LoVo (cell line): ENCODE data around the gene MYCBP2.

Experiments used
- DNase-seq: peaks from one replicate; pipeline ENCODE4 v3.0.0-alpha.2; 2016; ENCODE audit warnings: low spot score

MYCBP2 gene

DNA sequence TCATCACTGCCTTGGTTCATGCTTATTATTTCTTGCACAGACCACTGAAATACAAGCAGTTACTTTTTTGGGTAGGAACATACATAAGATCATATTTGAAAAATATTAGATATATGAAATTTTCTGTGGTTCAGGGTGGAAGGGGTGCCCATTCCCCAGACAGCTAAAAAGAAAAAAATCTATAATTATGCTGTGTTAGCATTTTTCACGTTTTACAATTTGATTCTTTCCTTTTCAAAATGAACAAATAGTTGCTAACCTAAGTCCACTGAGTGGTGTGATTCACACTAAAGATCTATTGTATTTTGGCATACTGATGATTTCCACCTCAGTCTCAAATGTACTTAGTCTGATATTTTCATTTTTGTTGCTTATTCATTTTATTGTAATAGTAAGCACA, 233.2 kb downstream of the MYCBP2 start:
- no peak for DNase-seq

DNA sequence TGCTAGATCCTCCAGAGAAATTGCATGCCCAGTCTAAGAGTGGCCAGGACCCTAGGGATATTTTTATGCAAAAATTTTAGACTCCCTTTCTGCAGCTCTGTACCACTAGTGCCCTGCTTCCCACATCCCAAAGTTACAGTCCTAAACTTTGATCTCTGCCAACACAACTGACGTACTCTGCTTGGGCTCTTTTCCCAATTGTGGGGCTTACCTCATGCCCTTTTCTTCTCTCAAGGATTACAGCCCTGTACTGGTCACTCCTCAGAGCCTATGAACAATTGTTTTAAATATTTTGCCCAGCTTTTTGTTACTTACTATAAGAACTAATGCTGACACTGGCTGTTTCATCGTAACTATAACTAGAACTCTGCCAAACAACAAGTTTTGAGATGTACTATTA, 242.1 kb downstream of the MYCBP2 start:
- DNase-seq, result no peak

DNA sequence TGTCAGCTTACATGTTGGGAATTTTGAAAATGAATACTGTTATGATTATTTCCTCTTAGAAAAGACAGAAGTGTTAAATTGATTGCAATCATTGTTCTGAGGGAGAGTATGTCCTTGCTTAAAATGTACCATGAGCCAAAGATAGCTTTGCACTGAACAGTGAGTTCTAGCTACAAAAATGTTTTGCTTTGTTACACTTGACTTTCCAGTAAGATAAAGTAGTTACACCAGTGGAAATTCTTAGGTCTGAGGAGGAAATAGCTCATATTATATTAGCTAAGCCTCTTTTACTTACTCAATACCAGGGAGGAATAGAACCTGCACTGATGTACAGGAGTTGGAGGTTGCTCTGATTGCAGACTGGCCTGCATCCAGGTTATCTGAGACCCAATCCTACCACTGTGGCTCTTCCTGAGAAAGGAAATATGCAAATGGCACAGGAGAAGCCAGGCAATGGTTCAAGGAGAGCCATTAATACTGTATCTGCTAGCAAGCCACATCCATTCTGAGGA, 246.9 kb downstream of the MYCBP2 start:
- no peak for DNase-seq

DNA sequence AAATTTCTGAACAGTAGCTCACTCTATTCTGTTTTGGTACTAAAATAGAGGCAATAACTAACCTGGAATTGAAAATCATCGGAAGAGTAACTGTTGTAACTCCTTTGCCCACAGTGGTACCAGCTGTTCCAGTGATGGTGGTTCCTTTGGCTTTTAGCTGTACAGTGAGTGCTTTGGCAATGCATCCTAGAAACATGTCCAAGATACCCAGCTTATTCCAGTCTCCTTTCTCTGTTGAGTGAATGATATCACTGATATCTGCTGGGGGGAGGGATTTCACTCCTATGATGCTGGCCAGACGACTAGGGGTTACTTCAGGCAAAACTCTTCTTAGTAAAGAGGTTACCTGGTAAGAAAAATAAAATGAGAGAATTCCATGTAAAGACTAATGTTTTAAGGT, 259.4 kb downstream of the MYCBP2 start:
- no peak for DNase-seq

DNA sequence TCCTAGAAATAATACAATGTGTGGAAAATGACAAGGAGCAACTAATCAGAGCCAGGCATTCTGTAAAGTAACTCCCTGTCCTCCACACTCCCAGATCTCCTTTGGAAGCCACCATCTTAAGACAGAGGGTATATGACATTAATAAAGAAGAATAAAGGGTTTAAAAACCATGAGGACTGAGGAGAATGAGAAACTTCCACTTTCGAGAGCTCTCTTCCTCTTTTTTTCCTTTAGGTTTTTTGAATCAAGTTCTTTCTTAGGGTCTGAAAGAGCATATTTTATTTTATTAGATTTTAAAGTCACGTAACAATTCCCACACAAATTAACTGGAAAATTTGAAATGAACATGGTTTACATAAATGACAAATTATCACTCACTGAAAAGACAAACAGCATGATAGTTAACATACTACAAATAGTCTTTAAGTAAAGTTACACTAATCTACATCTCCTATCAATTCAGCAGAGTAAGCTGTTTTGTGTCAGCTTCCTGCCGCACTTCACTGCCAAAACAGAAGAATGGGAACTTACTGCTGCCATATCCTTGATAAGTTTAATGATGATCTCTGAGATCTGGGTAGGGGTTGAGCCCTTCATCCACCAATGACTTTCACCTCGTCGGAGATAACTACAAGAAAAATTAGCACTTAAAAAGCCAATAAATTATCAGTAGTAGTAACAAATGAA, 261.3 kb downstream of the MYCBP2 start:
- no peak for DNase-seq

DNA sequence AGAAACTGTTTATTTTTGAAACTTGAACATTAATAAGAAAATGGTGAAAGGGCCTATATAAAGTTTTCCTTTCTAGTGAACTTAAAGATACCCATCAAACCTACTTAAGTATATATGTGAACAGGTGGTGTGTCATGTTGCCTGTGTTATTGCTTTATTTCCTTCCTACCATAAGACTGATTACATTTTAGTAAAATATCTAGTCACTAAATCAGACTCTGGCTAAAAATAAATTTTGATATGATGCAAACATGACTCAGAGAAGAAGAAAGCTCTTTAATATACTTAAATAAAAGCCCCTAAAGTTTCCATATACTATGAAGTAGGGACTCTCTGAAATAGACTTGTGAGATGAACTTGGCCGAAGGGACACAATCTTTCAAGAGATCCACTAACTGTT, 264.8 kb downstream of the MYCBP2 start:
- no peak for DNase-seq

DNA sequence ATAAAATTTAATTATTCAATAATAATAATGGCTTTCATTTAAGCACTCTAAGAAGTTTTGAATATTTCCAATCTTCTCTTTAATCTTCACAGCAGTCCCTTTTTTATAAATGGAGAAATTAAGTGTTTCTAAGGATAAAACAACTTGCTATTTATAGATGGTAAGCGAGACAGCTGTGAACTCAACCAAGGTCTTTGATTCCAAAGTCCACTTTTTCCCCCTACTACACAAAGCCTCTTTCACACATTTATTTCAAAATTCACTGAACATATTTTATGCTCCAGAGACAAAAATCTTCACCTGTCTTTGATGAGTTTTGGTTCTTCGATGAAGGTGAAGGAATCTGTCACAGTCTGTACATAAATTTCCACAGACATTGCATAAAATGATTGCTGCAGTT, 265.5 kb downstream of the MYCBP2 start:
- DNase-seq, result no peak

DNA sequence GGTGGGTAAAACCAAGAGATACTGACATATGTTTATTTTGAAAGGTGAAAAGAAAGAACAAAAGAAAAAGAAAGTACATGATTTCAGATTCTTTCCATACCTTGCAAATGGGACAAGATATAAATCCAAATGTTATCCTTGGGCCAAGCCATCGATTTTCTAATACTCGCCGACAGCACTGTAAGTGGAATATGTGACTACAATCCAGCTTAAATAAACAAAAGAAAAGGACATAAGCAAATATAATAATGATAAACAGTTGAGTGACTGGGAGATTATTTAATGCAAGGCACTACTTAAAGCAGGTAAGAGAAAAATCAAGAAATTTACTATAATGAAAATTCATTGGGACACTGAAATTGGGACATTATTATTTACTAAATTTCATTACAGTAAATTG, 270.0 kb downstream of the MYCBP2 start:
- DNase-seq, result no peak

DNA sequence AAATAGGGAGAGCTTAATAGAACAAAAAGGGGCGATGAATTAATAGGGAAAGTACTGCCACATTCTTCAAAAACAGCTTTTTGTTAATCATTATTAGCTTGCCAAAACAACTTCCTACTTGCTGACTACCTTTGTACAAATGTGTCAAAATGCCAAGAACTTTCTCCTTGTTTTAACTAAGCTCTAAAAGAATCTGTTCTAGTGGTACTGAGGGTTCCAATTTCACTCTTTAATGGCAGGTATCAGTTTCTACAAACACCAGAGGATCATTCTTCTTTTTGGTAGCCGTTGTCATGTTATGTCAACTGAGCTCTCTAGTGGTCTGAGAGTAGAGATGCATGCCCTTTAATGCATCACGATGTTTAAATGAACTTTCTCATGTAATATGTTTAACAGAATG, 270.5 kb downstream of the MYCBP2 start:
- DNase-seq, result no peak

DNA sequence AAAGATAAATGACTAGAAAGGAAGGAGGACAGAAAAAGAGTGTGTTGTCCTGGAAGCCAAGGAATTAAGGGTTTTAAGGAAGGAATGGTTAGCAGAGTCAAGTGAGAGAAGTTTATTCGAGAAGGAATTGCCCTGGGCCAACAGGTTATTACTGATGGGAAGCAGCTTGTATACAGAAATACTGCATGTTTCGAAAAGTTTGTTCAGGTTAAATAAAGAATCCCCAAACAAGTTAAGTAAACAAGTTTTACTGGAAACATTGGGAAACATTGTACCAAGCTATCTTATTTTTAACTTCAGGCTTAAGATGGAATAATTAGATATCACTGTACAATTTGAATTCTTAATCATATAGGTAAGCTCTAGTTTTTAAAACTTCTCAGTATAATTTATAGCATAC, 271.7 kb downstream of the MYCBP2 start:
- DNase-seq, result no peak

DNA sequence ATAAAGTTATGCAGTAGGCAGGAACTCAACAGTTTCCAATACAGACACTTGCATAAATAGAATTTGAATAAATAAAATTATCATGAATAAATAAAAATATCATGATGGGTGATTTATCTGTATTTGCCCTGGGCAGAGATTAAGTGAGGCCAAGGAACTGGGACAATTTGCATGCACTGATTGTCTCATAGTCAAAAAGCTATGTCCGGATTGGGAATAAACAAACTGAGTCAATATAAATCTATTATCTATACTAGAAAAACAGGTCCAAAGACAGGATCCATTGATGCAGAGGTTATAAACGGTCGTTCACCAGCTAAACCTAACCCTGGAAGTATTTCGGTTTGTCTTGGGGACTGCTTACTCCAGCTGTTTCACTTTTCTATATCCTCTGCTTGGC, 273.7 kb downstream of the MYCBP2 start:
- no peak for DNase-seq

DNA sequence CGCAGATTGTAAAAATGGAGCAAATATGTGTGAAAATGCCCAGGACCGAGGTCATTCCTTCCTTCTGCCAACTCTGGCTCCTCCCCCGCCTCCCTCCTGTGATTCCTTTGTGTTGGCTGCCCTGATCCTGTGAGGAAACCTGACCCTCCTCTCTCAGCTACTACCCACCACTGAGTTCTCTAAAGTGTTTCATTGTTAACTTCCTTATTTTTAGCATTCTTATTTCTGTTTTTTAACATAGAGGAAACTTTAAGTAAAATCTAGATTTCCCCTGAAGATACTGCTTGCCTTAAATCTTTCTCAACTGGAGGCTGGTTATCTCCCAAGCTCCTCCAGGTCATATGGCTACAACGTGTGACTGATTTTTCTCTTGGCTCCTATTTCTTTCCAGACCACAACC, 278.2 kb downstream of the MYCBP2 start:
- no peak for DNase-seq

DNA sequence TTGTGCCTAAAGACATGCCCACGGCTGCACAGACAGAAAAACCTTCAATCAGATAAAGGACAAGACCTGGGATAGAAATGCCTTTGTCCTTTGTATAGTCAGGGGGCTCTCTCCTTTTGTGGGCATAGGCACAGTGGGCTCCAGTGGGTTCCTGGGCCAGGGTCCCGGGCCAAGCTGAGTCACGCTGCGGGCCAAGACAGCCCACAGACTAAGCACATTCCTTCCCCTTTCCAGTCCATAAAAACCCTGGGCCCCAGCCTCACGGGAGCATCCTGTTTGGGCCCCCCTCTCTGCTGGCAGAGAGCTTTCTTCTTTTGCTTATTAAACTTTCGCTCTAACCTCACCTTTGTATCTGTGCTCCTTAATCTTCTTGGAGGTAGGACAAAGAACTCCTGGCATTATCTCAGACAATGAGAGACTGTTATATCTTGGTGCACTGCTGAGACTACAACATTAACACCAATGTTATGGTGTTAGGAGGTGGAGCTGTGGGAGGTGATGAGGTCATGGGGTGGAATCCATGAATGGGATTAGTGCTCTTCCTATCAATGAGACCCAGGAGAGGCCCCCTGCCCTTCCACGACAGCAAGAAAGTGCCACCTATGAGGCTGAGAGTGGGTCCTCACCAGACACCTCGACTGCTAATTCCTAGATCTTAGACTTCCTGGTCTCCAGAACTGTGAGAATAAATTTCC, 279.1 kb downstream of the MYCBP2 start:
- DNase-seq, result no peak

DNA sequence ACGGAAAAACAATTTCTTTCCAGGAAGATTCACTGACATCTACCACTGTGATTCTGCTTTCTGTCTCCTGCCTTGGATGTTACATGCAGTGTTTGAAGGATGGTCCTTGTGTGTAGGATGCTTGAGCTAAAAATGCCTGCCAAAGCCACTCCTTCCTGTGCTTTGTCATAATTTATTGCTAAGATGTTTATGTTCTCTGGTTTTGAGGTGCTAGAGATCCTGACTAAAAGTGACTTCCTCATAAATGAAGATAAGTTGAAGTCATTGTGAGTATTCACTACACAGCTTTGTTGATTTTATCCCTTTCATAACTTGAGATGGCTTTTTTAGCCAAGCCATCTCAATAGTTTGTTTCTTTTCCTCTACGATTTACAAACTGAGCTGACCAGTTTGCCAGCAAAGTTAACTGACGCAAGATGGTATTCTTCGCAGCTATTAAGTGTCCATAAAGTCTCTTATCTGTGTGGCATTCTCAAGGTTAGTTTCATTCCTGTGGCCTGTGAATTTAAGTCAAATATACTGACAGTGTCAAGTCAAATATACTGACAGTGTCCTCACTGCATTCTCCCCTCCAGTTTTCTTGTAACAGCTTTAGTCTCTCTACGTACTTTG, 284.2 kb downstream of the MYCBP2 start:
- DNase-seq, result no peak

DNA sequence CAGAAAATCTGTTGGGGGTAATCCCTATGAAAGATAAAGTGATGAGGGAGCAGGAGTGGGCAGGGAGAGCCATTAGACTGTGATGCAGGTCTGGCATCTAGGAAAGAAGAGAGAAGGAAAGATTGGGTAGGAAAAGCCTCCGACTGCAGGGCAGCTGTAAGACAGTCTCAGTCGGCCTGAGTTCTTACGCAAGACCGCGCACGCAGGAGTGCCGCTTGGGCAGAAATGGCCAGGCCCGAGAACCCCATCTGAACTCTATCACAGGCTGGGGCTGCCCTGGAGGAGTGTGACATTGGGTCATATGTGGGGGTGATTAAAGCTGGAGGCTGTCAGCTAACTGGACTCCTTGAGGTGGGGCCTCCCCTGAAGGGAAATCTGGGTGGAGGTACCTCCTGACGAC, 286.1 kb downstream of the MYCBP2 start:
- DNase-seq, result no peak

DNA sequence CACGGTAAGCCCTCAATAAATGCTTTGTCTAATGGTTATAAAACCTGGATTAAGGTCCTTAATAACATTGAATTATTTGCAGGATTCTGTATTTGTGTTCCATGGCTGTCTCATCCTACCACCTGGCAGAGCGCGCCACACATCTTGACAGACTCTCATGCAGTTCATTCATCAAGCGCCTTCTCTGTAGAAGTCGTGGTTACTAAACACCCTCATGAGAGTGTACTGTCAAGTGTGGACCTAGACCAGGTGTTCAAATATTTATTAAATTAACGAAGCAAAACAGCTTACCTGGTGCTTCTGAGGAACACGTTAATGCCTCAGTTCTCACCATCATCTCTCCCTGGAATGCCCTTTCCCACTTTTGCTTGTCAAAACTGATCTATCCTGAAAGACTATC, 286.8 kb downstream of the MYCBP2 start:
- no peak for DNase-seq

DNA sequence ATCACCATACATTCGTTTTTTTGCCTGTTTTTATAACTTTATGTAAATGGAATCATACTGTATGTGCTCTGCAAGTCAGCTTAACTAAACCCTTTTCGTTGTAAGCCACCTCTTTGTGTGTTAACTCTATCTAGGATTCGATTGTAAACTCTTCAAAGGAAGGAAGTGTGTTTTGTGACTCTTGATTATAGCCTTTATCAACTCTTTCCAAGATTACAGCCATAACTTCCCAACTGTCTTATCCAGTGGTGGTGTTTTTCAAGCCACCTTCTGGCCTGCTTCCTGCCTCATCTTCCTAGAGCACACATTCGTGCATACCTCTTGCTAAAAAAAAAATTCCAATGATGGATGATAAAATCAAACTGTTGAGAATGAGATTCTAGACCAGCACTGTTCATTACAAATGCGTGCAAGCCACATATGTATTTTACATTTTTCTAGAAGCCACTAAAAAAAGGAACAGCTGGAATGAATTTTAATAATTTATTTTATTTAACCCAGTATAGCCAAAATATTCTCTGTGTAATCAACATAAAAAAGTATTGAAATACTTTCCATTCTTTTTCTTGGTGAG, 287.9 kb downstream of the MYCBP2 start:
- DNase-seq, result no peak

DNA sequence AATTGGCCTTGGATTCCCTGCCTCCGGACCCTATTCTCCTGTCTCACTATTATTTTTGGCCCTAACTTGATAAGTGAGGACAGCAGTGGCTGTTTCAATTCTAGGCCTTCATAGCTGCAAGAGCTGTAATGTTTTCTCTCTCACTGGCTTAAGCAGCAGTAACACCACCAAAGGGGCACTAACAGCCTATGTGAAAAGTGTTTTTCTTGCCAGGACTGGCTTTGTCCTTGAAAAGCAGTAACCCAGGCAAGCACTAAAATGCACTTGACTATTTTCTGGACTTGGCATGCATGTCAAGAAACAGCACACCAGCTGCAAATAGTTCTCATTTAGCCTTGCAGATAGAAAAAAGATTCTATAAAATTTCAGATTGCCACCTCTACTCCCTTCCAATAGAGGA, 290.6 kb downstream of the MYCBP2 start:
- no peak for DNase-seq

DNA sequence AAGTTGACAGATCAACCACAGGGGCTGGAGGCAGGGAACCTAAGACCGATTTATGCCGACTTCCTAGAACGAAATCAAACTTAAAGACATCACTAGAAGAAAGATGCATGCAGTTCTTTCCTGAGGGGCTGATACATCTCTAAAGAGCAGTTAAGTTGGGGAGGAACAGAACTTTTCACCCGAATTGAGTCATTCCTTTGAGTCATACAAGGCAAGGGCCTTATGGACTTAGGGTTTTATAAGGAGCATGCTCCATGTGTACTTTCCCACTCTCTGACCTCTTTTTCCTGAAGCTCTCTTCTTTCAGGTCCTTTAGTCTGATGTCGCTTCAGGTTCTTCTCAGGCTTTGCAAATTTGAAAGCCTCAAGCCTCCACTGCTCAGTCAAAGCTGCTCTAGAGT, 292.0 kb downstream of the MYCBP2 start:
- DNase-seq, result no peak

DNA sequence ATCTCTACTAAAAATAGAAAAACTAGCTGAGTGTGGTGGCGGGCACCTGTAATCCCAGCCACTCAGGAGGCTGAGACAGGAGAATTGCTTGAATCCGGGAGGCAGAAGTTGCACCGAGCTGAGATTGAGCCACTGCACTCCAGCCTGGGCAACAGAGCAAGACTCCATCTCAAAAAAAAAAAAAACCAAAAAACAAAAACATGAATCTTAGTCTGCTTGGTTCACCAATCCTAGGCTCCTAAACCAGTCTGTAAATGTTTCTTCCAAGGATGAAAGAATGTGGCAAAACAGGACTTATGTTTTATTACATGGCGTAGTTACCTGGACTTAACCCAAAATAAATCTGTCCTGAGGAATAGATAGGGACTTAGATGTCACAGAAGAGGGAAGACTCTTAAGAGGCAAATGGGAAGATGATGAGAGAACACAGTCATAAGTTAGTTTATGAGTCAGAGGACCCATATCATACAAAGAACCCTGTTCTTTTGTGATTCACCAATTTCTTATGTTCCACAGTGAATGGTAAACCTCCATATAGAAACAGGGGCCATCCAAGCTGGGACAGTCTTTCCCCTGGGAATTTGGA, 293.1 kb downstream of the MYCBP2 start:
- DNase-seq, result no peak

DNA sequence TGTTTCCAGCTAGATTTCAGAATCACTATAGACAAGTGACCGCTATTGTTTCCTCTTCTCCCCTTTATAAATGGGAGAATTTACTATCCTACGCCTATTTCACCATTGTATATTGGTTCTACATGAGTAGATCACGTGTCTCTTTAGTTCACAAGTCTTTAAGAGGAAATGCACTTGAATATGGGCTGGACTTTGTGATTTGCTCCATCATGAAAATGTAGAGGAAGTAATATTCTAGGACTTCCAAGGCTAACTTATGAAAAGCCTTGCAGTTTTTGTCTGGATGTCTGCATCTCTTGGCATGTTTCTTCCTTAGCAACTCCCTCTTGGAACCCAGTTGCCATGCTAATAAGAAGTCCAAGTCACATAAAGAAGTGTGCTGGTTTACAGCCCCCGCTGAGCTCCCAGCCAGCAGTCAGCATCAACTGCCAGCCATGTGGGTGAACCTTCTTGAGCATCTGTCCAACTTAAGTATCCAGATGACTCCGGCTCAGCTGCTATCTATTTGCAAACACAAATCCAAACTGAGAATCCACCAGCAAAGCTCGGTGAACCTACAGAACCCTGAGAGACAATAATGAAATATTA, 295.1 kb downstream of the MYCBP2 start:
- no peak for DNase-seq

DNA sequence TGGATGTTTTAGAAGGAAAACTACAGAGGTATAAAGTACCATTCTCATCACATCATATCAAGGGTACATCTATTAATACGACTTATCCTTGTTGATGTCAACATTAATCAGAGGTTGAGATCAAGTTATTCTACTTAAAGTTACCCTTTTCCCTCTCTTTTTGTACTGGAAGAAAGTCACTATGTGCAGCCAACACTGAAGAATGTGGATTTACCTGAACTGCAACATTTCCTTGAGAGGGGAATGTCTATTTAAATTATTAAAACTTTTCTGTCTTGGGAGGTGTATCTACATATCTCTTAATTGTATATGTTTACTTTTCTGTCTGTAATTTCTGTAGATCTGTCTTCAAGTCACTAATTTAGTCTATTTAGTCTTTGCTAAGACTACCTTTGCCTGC, 297.5 kb downstream of the MYCBP2 start:
- no peak for DNase-seq
